ENCODE results near the gene TNFRSF11A. TPM values are rescaled to one million over a fixed set of nuclear protein-coding genes. Genes with fewer than 3 reads are reported as not detected.

TNFRSF11A gene
- total and polyA plus RNA-seq, 2 donors (not counting 1 experiment from before 2014, with no cell fraction given): 0.01 to 1.7 TPM

DNA sequence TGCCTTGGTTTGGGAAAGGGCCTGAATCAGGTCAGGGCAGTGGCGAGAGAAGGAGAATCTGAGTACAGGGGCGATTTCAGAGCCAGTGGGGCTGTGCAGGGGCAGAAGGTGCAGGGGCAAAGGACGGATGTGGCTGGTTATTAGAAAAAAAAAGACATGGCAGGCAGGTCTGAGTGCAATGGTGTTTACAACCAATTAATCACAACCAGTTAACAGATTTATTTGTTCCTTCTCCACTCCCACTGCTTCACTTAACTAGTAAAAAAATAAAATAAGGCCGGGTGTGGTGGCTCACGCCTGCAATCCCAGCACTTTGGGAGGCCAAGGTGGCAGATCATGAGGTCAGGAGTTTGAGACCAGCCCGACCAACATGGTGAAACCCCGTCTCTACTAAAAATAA is 5.5 kb downstream of the TNFRSF11A start:
- H3K27me3 ChIP-seq (replicated peaks in 1 of 4; ENCODE audit: control extremely low read depth in 1 of 4, control insufficient read depth in 3 of 4, insufficient read depth in 4 of 4, low read length in 3 of 4): peaks cover 0 to 61% (median 46%) of the 10 kb centered on the region in 4 experiments
- no peaks in the 10 kb centered on the region for H3K36me3 ChIP-seq (replicated peaks in 1 of 2; ENCODE audit: control extremely low read depth in 1 of 2, control insufficient read depth in 1 of 2, extremely low read depth in 1 of 2, insufficient read depth in 2 of 2, low read length in 1 of 2)
- Mint-ChIP-seq H3K9me3 (ENCODE audit: insufficient read depth) (no peaks in the 10 kb centered on the region), H3K27me3 (peaks cover 80% of the 10 kb centered on the region), H3K4me1 (peaks cover 12% of the 10 kb centered on the region), H3K27ac (no peak overlapping the region), H3K4me3 (no peak overlapping the region)
- H3K79me2 ChIP-seq (ENCODE audit: control insufficient read depth, insufficient read depth, low read length): no peaks in the 10 kb centered on the region
- no peak overlapping the region for H3K4me3 ChIP-seq (ENCODE audit: control extremely low read depth in 1 of 5, extremely low read depth in 1 of 5, insufficient read depth in 1 of 5, low read depth in 2 of 5, low read length in 4 of 5)
- ATAC-seq (ENCODE audit: low read depth) (no peak), DNase-seq (no peak)
- 88% methylated on average over 6 of the region's 7 CpGs for WGBS (ENCODE audit: insufficient coverage)
- TF ChIP-seq, protein P1, sequence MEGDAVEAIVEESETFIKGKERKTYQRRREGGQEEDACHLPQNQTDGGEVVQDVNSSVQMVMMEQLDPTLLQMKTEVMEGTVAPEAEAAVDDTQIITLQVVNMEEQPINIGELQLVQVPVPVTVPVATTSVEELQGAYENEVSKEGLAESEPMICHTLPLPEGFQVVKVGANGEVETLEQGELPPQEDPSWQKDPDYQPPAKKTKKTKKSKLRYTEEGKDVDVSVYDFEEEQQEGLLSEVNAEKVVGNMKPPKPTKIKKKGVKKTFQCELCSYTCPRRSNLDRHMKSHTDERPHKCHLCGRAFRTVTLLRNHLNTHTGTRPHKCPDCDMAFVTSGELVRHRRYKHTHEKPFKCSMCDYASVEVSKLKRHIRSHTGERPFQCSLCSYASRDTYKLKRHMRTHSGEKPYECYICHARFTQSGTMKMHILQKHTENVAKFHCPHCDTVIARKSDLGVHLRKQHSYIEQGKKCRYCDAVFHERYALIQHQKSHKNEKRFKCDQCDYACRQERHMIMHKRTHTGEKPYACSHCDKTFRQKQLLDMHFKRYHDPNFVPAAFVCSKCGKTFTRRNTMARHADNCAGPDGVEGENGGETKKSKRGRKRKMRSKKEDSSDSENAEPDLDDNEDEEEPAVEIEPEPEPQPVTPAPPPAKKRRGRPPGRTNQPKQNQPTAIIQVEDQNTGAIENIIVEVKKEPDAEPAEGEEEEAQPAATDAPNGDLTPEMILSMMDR (IDR thresholded peaks at IDR 0.05): no peak
- no peak for TF ChIP-seq EZH2 (IDR thresholded peaks at IDR 0.05; ENCODE audit: borderline replicate concordance, insufficient read depth, low read depth, low read length, poor library complexity, severe bottlenecking)
- H3K9ac ChIP-seq (ENCODE audit: low read length): no peak overlapping the region
- intact Hi-C loops (cut with micrococcal nuclease): no loop called here
- H2AFZ ChIP-seq (ENCODE audit: insufficient read depth, low read depth, low read length, poor library complexity, severe bottlenecking): no peak overlapping the region
- H3K9me3 ChIP-seq (ENCODE audit: control extremely low read depth in 1 of 3, control insufficient read depth in 2 of 3, insufficient read depth in 1 of 3, low read length in 2 of 3): peaks cover 0 to 5% (median 0%) of the 10 kb centered on the region in 3 donors
- peaks cover 14 to 18% of the 10 kb centered on the region in 2 donors for H3K4me1 ChIP-seq (ENCODE audit: control insufficient read depth in 2 of 2, insufficient read depth in 2 of 2, low read length in 2 of 2)
- H3K4me2 ChIP-seq (replicated peaks; ENCODE audit: low read depth, low read length, poor library complexity, severe bottlenecking): no peak overlapping the region
- H3K27ac ChIP-seq (ENCODE audit: low read length in 2 of 2): no peak overlapping the region
- no peaks in the 10 kb centered on the region for H4K20me1 ChIP-seq (ENCODE audit: control insufficient read depth, insufficient read depth, low read length, poor library complexity, severe bottlenecking)
- ChIA-PET CTCF (no interaction called here), POLR2A (no interaction called here)

GRCh38 chr18:62331581-62332356 is 6.7 kb downstream of the TNFRSF11A start:
- ChIA-PET CTCF (no interaction called here), POLR2A (no interaction called here)
- H4K20me1 ChIP-seq (ENCODE audit: control insufficient read depth, insufficient read depth, low read length, poor library complexity, severe bottlenecking): no peaks in the 10 kb centered on the region
- TF ChIP-seq EZH2 (IDR thresholded peaks at IDR 0.05; ENCODE audit: borderline replicate concordance, insufficient read depth, low read depth, low read length, poor library complexity, severe bottlenecking): no peak
- TF ChIP-seq, protein P1 (IDR thresholded peaks at IDR 0.05): no peak
- peaks cover 81% of the 10 kb centered on the region for H3K27me3 Mint-ChIP-seq
- ATAC-seq (ENCODE audit: low read depth): no peak
- H3K9me3 ChIP-seq (ENCODE audit: control extremely low read depth in 1 of 3, control insufficient read depth in 2 of 3, insufficient read depth in 1 of 3, low read length in 2 of 3): no peaks in the 10 kb centered on the region
- H3K79me2 ChIP-seq (ENCODE audit: control insufficient read depth, insufficient read depth, low read length): no peaks in the 10 kb centered on the region
- no peak overlapping the region for H3K4me3 ChIP-seq (ENCODE audit: control extremely low read depth in 1 of 5, extremely low read depth in 1 of 5, insufficient read depth in 1 of 5, low read depth in 2 of 5, low read length in 4 of 5)
- H3K4me1 ChIP-seq (ENCODE audit: control insufficient read depth in 2 of 2, insufficient read depth in 2 of 2, low read length in 2 of 2): peaks cover 3 to 6% of the 10 kb centered on the region in 2 donors
- intact Hi-C loops (cut with micrococcal nuclease): no loop called here
- H3K27me3 ChIP-seq (replicated peaks in 1 of 4; ENCODE audit: control extremely low read depth in 1 of 4, control insufficient read depth in 3 of 4, insufficient read depth in 4 of 4, low read length in 3 of 4): peaks cover 0 to 54% (median 36%) of the 10 kb centered on the region in 4 experiments
- H3K4me2 ChIP-seq (replicated peaks; ENCODE audit: low read depth, low read length, poor library complexity, severe bottlenecking): no peak overlapping the region
- no peaks in the 10 kb centered on the region for H3K9me3 Mint-ChIP-seq (ENCODE audit: insufficient read depth)
- no peak for DNase-seq
- H3K4me3 Mint-ChIP-seq: no peak overlapping the region
- H3K4me1 Mint-ChIP-seq: peaks cover 2% of the 10 kb centered on the region
- H3K9ac ChIP-seq (ENCODE audit: low read length): no peak overlapping the region
- H3K27ac Mint-ChIP-seq: no peak overlapping the region
- no peaks in the 10 kb centered on the region for H3K36me3 ChIP-seq (replicated peaks in 1 of 2; ENCODE audit: control extremely low read depth in 1 of 2, control insufficient read depth in 1 of 2, extremely low read depth in 1 of 2, insufficient read depth in 2 of 2, low read length in 1 of 2)
- 85% methylated on average over 5 of the region's 8 CpGs for WGBS (ENCODE audit: insufficient coverage)
- H2AFZ ChIP-seq (ENCODE audit: insufficient read depth, low read depth, low read length, poor library complexity, severe bottlenecking): no peak overlapping the region
- no peak overlapping the region for H3K27ac ChIP-seq (ENCODE audit: low read length in 2 of 2)

Measured in B cell (primary cell).